Measurements from ENCODE around the gene PI4KA.

Gene PI4KA

DNA sequence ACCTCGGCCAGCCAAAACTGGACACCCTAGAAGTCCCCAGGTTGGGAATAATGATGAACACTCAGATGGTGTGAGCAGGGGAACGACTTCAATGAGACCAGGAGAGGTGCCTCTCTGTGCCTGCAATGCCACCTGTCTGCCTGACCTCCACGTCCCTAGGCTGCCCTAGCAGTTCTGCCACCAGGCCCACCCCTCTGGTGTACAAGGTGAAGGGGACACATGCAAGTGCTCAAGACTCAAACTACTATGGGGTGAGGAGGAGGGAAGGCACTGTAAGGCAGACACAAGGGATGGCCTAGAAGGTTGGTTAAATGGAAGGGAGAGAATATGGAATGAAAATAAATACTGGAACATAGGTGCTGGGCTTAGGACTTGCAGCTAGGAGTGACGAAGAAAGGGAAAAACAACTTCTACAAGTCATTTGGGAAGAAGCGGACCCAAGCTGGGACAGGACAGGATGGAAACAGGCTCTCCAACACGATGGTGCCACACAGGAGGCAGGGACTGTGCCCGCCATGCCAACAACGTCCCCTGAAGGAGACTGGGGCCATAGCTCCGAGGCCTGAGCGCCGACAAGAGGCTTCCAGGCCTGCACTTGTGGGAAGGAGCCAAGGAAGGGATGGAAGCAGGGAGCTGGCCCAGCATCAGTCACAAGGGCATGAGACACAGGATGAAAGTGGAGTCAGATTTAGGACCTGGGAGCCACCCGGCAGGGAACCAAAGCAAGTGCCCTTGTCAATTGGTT is 66.2 kb downstream of the PI4KA start:
- DNase-seq, result no peak

DNA sequence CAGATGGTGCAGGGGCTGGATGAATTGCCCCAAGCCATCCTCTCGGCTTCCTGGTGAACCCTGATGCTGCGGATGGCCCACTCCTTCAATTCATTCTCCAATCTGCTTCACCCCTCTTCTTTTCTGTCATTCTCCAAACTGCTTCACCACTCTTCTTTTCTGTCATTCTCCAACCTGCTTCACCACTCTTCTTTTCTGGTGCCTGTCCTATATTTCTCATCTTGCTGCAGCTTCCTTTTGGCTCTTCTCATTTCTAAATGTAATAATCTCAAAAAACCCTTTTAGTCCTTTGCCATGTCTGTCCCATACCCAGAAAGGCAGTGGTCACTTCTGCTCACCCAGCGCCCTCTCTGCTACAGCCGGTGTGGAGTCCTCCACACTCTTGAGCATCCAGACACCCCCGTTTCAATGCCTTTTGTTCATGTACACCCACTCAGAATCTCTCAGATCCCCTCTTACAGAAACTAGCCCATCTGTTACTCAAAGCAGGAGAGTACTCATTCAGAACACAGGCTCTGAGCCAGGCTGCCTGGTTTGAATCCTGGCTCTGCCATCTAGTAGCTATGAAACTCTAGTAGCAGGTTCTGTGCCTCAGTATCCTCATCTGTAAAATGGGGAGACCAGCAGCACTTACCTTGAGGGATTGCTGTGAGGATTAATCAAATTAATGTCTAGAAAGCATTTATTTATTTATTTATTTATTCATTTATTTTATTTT is 69.8 kb downstream of the PI4KA start:
- no peak for DNase-seq

DNA sequence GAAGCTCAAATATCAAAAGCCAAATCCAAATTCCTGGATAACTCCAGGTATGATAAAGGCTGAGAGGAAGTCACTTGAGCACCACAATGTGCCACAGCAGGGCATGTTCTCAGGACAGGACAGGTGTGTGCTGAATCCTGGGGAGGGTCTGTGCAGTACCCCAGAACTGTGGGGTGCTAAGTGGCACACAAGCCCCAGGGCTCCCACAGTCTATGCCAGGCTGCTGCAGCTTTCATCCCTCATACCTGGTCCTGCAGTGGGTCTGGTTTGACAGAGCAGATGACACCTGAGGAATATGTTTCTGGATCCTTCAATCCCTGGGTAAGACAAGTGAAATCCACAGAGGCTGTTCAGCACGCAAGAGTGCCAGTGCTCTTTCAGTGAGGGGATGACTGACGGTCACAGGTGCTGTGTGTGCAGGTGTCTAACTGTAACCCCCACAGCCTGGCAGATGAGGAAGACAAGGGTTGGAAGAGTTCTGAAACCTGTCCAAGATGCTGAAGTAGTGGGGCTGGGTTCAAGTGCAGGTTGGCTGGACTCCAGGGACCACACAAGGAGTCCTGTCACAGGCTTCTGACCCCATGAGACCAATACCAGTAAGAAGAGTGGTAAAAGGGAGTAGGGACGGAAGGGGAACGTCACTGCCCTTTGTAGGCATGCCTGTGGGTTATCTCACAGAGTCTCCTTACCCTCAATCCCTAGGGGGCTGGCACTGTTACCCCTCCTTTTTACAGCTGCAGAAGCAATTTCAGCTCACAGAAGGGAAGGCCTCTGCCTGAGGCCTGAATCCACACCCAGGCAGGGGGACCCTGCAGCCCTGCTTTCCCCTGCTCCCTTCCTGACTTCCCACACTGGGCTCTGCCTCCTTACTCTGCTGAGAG is 70.6 kb downstream of the PI4KA start:
- DNase-seq, result no peak

DNA sequence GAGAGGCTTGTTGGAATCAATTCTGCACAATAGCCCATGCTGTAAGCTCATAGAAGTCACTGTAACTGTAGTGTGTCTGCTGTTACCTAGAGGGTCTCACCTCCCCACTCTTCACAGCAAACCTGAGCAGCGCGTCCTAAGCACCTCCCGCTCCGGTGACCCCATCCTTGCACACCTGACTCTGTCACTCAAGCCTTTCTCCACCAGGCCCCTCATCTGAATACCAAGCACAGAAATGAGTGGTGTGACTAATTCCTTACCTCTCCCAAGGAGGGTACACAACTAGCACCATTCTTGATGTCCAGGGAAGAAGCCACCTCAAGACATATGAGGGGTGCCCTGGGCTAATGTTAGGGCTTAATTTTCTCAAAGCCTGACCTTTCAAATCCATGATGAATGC is 71.4 kb downstream of the PI4KA start:
- DNase-seq, result no peak

DNA sequence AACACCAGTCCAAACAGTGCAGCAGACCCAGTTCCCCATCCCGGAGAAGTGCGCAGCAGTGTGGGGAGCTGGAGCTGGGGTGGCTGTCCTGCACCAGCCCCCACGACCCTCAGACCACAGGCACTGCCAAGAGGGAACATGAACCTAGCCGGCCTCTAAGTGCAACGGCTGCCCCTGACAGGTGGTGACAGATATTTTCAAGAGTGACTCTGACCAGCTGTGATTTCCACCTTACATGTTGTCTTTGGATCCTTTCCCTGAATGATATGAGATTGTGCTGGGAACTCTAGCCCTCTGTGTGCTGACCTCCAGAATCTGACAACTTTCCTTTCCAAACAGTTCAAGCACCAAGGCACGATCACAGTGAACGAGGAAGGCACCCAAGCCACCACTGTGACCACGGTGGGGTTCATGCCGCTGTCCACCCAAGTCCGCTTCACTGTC is 72.1 kb downstream of the PI4KA start:
- no peak for DNase-seq

DNA sequence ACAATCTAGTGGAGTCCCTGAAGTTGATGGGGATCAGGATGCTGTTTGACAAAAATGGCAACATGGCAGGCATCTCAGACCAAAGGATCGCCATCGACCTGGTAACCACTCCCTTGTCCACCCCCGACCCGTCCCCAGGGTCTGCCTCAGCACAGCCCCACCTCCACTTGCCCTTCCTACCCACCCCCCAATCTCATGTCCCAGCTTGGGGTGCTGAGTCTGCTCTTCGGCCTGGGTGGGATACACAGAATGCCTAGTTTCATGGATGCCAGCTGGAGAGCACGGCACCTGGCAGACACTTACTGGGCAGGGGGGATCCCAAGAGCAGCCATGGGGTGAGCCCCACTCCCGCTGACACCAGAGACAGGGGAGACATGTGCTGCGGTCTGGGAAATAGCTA is 72.6 kb downstream of the PI4KA start:
- no peak for DNase-seq

DNA sequence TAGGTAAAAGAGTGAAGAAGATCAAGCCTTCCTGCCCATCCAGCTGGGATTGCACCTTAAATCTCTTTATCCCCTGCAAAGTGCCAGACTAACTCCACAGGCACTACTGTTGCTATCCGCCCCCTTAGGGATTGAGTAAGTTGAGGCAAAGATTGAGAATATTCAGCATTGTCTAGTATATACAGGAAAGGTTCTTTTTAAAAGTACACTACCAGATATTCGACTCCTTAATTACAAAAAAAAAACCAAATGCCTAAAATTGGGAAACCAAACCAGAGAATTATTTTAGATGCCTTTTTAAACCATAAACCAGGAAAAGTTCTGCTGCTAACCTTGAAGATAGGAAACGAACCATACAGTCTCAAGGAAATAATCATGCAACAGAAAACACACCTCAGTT is 73.2 kb downstream of the PI4KA start:
- DNase-seq, result no peak

DNA sequence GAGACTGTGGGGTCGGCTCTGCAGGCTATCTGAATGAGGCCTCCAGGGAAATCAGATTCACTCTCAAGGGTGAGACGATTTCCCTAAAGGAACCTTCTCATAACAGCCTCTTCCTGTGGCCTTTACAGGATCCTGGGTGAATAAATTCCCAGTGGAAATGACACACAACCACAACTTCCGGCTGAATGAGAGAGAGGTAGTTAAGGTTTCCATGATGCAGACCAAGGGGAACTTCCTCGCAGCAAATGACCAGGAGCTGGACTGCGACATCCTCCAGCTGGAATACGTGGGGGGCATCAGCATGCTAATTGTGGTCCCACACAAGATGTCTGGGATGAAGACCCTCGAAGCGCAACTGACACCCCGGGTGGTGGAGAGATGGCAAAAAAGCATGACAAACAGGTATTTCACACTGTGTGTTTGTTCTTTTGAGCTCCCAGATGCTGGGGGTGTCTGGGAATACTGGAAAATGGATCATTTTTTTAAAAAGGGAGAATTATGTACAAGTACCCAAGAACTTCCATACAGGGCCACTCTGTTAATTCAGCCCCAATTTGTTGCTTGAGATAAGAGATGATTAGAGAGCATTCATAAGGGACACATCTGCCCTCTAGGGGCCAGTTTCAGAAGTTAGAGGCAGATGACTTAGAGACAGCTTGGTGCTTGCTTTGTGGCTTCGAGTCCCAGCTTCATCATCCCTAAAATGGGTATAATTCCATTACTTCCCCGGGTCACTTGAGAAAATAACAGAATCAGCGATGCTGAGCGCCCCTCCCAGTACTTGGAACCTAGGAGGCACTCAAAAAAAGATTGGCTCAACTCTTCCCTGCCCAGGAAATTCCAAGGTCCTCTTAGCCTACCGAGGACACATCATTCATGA is 74.5 kb downstream of the PI4KA start:
- DNase-seq, result no peak

DNA sequence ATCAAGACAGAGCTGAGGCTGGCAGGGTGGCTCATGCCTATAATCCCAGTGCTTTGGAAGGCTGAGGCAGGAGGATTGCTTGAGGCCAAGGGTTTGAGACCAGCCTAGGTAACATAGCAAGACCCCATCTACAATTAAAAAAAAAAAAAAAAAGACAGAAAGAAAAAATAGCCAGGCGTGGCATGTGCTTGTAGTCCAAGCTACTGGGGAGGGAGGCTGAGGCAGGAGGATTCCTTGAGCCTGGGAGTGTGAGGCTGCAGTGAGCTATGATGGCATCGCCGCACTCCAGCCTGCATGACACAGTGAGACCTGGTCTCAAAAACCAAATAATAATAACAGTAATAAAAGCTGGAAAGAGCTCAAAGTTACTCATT is 75.3 kb downstream of the PI4KA start:
- DNase-seq, result no peak

DNA sequence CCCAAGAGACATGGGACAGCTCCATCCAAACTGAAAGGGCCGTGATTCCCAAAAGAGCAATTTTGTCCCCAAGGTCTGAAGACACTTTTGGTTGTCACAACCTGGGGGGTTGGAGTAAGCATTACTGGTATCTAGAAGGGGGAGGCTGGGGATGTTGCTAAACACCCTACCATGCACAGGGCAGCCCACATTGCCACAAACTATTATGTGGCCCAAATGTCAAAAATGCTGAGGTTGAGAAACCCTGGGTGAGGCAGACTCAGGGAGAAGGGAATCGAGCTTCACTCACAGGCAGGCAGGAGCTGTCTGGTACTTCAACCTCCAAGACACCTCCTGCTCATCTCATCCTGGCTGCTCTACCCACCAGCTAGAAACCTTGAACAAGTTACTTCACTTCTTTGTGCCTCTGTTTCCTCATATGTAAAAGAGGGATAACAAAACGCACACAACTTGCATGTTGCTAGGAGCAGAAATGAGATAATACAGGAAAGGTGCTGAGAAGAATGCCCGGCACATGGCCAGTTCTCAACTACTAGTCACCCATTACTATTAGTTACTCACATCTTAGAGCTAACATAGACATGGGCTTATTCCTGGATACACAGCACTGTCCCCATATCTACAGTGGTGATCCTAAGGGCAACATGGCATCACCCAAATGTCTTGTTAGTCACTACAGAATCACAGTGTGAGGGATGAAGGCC is 75.9 kb downstream of the PI4KA start:
- DNase-seq, result no peak

DNA sequence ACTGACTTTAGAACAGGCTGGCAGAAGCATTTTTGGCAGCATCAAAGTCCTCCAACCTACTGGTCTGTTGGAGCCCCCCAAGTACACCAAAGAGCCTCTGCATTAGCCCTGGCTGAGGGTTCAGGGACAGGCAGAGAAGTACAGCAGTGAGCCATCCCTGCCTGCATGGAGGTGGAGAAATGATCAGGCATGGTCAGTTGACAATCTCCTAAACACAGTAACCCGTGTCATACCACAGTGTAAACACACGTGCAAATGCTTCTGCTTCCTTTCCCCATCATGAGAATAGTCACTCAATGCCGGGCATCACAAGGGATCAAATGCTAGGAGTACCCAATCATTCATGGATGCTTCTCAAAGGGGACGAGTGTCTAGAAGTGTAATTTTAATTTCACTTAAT is 76.5 kb downstream of the PI4KA start:
- DNase-seq, result no peak

DNA sequence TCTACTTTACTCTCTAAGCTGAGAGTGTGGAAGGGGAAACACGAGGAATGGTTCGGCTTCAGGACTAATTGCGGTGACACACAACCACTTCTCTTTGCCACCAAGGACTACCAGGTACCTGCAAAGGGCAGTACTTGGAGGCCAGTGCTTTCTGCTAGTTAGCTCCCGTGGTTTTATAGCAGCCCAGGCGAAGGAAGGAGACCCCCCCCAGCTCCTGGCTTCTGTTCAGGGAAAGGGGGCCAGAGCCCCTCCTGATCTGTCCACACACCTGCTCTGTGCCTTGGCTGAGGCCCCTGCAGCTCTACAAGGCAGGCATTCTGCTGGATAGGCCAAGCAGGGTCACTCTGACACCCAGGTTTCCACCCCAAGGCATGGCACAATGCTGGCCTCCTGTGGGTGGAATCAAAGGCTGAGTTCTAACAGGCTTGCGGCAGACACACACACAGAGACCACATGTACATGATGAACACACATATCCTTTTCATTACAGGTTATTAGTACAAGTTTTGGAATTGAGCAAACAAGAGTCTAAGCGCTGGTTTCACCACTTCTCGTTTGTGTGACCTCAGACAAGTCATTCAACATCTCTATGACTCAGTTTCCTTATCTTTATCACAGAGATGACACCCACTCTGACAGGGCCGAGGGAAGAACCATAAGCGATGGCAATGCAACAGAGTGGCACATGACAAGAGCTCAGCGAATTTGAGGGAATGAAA is 77.2 kb downstream of the PI4KA start:
- DNase-seq, result no peak

DNA sequence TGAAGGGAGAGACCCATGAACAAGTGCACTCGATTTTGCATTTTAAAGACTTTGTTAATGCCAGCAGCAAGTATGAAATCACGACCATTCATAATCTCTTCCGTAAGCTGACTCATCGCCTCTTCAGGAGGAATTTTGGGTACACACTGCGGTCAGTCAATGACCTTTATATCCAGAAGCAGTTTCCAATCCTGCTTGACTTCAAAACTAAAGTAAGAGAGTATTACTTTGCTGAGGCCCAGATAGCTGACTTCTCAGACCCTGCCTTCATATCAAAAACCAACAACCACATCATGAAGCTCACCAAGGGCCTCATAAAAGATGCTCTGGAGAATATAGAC is 78.8 kb downstream of the PI4KA start:
- DNase-seq, result no peak

DNA sequence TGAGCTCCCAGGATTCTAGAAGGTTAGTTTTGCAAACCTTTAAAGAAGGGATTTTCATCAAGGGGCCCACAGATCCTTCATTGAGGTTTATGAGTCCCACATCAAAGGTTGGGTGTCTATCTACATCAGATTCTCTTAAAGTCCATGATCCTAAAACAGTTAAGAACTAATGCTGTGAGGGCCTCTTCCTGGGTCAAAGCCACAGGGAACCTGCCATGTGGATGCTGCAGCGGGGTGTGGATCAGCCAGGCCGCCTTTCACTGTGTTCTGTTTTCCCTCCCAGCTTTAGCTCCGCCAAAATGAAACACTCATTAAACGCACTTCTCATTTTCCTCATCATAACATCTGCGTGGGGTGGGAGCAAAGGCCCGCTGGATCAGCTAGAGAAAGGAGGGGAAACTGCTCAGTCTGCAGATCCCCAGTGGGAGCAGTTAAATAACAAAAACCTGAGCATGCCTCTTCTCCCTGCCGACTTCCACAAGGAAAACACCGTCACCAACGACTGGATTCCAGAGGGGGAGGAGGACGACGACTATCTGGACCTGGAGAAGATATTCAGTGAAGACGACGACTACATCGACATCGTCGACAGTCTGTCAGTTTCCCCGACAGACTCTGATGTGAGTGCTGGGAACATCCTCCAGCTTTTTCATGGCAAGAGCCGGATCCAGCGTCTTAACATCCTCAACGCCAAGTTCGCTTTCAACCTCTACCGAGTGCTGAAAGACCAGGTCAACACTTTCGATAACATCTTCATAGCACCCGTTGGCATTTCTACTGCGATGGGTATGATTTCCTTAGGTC is 79.4 kb downstream of the PI4KA start:
- DNase-seq, result no peak

DNA sequence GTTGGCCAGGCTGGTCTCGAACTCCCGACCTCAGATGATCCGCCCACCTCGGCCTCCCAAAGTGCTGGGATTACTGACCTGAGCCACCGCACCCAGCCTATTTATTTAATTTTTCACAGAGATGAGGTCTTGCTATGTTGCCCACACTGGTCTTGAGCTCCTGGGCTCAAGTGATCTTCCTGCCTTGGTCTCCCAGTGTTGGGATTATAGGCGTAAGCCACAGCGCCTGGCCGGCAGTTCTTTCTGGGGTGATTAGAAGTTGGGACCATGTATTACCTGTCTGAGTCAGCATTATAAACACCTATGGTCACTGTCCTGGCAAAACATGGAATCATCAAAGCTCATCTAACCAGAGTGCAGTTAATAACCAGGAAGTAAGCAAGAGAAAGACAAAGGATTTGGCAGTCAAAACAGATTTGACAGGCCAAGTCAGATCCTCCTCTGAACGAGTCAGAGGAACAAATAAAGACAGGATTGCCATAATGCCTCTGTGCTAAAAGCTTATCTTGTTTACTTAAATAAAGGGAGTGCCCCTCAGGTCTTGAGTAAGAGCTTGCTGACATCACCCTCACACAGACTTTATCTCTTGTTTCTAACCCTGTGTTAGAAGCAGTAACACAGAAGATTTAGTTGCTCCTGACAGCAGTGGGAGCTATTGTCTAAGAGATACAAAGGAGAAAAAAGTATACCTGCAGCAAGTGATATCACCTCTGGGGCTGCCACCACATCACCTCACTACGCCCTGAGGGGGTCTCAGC is 81.0 kb downstream of the PI4KA start:
- DNase-seq, result no peak

DNA sequence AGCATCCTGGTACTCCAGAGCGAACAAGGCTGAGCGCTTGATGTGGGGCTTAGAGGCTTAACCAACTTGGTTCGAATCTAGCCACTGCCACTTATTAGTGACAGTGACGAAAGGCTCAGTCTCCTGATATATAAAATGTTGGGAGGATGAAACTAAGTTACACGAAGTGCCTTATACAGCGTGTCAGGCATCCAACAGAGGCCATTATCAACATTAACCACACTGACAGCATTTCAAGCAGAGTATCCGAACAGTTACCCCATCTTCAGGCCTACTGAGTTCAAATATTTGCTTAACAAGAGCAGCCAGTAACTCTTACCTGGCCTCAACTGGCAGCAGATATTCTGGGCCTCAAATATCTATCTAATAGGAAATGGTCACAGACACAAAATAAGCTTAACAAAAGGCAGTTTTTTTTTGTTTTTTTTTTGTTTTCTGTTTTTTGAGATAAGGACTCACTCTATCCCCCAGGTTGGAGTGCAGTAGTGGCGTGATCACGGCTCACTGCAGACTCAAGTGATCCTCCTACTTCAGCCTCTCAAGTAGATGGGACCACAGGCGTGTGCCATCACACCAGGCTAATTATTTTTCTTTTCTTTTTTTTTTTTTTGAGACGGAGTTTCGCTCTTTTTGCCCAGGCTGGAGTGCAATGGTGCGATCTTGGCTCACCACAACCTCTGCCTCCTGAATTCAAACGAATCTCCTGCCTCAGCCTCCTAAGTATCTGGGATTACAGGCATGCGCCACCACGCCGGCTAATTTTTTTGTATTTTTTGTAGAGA is 81.8 kb downstream of the PI4KA start:
- DNase-seq, result no peak

DNA sequence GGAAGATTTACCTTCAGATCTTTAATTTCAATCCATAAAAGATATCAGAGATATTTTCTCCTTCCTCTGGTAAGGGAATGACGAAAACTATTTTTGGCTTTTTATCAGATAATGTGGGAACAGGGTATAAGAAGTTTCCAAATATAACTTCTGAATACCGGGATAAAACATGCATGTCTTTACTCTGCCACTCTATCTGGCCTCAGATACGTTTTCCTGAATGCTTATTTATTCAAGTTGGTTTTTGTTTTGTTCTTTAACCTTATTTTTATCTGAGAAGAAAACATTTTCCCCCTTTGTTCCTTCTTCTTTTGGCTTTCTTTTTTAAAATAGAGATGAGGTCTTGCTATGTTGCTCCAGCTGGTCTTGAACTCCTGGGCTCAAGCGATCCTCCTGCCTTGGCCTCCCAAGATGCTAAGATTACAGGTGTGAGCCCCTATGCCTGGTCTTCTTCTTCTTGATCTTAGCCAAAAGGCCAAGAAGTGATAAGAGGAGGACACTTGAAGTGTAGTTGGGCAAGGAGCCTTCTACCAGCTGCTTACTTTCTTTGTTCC is 83.2 kb downstream of the PI4KA start:
- no peak for DNase-seq

DNA sequence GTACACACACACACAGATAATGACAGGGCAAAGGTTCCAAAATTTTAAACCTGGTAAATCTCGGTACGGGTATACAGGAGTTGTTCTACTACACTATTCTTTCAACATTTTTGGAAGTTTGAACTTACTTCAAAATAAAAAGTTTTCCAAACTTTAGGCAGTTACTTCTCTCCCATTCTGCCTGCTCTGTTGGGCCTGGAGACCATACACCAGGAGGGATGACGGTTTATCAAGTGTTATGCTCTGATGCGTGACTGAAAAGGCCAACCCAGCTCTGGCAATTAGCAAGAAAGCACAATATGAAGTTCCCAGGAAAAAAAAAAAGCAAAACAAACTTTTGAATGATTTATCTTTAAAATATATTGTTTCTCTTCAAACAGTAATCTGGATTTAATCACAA is 83.7 kb downstream of the PI4KA start:
- no peak for DNase-seq

DNA sequence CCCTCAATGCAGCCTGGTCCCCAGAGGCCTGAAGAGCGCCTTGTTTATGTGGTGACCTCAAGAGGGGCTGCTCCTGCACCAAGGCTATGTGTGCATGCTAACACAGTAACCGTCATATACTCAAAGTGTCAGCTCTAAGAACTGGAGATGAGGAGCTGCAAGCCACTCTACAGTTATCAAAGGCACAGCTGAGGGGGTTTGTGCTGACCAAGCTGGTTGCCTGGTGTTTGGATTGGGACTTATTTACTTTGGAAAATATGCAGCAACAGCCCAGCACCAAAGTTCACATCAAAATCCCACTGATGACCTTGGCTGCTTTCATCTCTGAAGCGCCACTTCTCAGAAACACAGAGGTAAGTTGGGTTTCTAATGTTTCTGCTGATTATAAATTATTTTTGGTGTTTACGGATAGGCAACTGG is 84.8 kb downstream of the PI4KA start, which contains the start of gene SERPIND1:
Gene SERPIND1 (plus strand): TSS at position 321 of the 420 bp plus-strand sequence. CDS start 5,200 bp downstream, outside the sequence.
- no peak for DNase-seq

Data from activated effector memory CD4-positive, alpha-beta T cell treated with Interleukin-2 at 50 U/mL for 16 hours (primary cell).